DND-41 (cell line): ENCODE results near the gene VPS11.

Experiments used
- ATAC-seq: fragments of 200-7000 bp; cut with Tn5 transposase; 3 replicates; pipeline ENCODE4 v1.9.1; 2021; ENCODE audit warnings: low read depth; ENCODE audit not compliant: insufficient read depth
- DNase-seq: peaks from one replicate; pipeline ENCODE4 v3.0.0-alpha.2; 2020
- H2AFZ ChIP-seq: 2 replicates; pipeline ENCODE4 v1.6.0; 2012; ENCODE audit warnings: low read depth, low read length
- H3K27ac ChIP-seq: 2 replicates; pipeline ENCODE4 v1.5.1; 2012; ENCODE audit warnings: low read length, inconsistent platforms
- H3K27me3 ChIP-seq: fragments of 200-600 bp; sonication (generic); 2 replicates; pipeline ENCODE4 v1.6.0; 2012; ENCODE audit warnings: low read length, mild to moderate bottlenecking, inconsistent platforms; ENCODE audit not compliant: insufficient read depth, poor library complexity
- H3K36me3 ChIP-seq: 2 replicates; pipeline ENCODE4 v1.5.1; 2012; ENCODE audit warnings: low read length, inconsistent platforms; ENCODE audit not compliant: insufficient read depth
- H3K4me1 ChIP-seq: 2 replicates; pipeline ENCODE4 v1.5.1; 2012; ENCODE audit warnings: mild to moderate bottlenecking, low read length; ENCODE audit not compliant: insufficient read depth
- H3K4me2 ChIP-seq: 2 replicates; pipeline ENCODE4 v1.6.0; 2012; ENCODE audit warnings: mild to moderate bottlenecking, moderate library complexity, low read length, inconsistent platforms; ENCODE audit not compliant: insufficient read depth
- H3K4me3 ChIP-seq, 2 experiments: fragments of 200-600 bp in 1 of 2; shearing (Covaris generic) in 1 of 2; 2 replicates each; pipeline ENCODE4 v1.5.1; 2012 to 2016; ENCODE audit warnings: inconsistent platforms in 2 of 2, low read length in 2 of 2, mild to moderate bottlenecking in 2 of 2, low read depth in 1 of 2, moderate library complexity in 1 of 2
- H3K79me2 ChIP-seq: 2 replicates; pipeline ENCODE4 v1.6.0; 2012; ENCODE audit warnings: low read length, inconsistent platforms; ENCODE audit not compliant: insufficient read depth
- H3K9ac ChIP-seq: 2 replicates; pipeline ENCODE4 v1.6.0; 2012; ENCODE audit warnings: low read depth, mild to moderate bottlenecking, inconsistent platforms, low read length, moderate library complexity
- H3K9me3 ChIP-seq: 2 replicates; pipeline ENCODE4 v1.5.1; 2012; ENCODE audit warnings: low read length, moderate library complexity, mild to moderate bottlenecking, inconsistent platforms; ENCODE audit not compliant: insufficient read depth, severe bottlenecking
- H4K20me1 ChIP-seq: 2 replicates; pipeline ENCODE4 v1.6.0; 2012; ENCODE audit warnings: low read length; ENCODE audit not compliant: insufficient read depth
- EZH2 ChIP-seq: IDR thresholded peaks from 3 replicates; pipeline ENCODE4 v1.6.1; 2012; ENCODE audit warnings: borderline replicate concordance, low read depth, mild to moderate bottlenecking, moderate library complexity, low read length, inconsistent platforms; ENCODE audit not compliant: severe bottlenecking
- TF ChIP-seq, protein P1 (sequence below): IDR thresholded peaks from 2 replicates; pipeline ENCODE4 v1.5.1; 2012; ENCODE audit warnings: borderline replicate concordance, low read length, moderate library complexity, mild to moderate bottlenecking; ENCODE audit not compliant: poor library complexity, severe bottlenecking; ENCODE audit errors: extremely low read depth

VPS11 gene

DNA sequence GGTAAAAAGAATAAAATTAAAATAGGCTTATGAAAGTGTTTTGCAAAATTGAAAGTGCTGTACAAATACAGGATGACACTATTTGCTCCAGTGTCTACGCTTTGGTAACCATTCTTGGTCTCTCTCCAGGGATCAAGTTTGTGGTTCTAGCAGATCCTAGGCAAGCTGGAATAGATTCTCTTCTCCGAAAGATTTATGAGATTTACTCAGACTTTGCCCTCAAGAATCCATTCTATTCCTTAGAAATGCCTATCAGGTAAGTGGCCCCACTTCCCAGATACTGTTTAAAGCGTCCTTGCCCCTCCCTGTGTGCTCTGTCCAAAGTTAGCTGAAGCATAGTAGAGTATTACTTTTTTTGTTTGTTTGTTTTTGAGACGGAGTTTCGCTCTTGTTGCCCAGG, 46.0 kb upstream of the VPS11 start:
- Histone ChIP-seq H3K9me3 (no peaks in the 10 kb centered on the region), H3K36me3 (peaks cover 66% of the 10 kb centered on the region), H3K4me3 (no peak overlapping the region), H3K4me2 (no peak overlapping the region; the same call in 1 of the 2 replicates), H3K9ac (no peak overlapping the region), H3K4me1 (peaks cover 26% of the 10 kb centered on the region), H3K27ac (no peak overlapping the region), H3K79me2 (peaks cover 48% of the 10 kb centered on the region), H2AFZ (no peak overlapping the region), H3K27me3 (no peaks in the 10 kb centered on the region), H4K20me1 (peaks cover 9% of the 10 kb centered on the region; the same call in 1 of the 2 replicates)
- ATAC-seq (no peak), DNase-seq (no peak)
- no peak for TF ChIP-seq EZH2
- TF ChIP-seq, protein P1, sequence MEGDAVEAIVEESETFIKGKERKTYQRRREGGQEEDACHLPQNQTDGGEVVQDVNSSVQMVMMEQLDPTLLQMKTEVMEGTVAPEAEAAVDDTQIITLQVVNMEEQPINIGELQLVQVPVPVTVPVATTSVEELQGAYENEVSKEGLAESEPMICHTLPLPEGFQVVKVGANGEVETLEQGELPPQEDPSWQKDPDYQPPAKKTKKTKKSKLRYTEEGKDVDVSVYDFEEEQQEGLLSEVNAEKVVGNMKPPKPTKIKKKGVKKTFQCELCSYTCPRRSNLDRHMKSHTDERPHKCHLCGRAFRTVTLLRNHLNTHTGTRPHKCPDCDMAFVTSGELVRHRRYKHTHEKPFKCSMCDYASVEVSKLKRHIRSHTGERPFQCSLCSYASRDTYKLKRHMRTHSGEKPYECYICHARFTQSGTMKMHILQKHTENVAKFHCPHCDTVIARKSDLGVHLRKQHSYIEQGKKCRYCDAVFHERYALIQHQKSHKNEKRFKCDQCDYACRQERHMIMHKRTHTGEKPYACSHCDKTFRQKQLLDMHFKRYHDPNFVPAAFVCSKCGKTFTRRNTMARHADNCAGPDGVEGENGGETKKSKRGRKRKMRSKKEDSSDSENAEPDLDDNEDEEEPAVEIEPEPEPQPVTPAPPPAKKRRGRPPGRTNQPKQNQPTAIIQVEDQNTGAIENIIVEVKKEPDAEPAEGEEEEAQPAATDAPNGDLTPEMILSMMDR, result no peak

DNA sequence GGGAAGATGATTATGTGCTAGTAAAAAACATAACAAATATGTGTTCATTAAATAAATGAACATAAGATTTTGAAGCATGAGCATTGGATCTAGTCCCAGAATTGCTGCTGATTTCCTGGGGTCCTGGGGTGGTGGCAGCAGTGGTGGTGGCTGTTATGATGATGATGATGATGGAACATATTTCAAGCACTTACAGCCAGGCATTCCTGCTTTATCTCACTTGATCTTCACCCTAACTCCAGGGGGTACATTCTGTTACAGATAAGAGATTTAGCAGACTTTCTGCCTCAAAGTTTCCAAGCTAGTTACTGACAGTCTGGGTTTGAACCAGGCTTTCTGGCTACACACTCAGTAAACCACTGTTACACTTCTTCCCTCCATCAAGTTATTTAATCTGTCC, 43.9 kb upstream of the VPS11 start:
- Histone ChIP-seq H3K9me3 (no peaks in the 10 kb centered on the region), H4K20me1 (peaks cover 8% of the 10 kb centered on the region; the same call in 1 of the 2 replicates), H3K4me1 (peaks cover 18% of the 10 kb centered on the region), H3K27me3 (no peaks in the 10 kb centered on the region), H3K36me3 (peaks cover 56% of the 10 kb centered on the region), H3K79me2 (peaks cover 31% of the 10 kb centered on the region), H3K4me2 (no peak overlapping the region), H3K9ac (no peak overlapping the region), H3K4me3 (no peak overlapping the region), H3K27ac (no peak overlapping the region), H2AFZ (no peak overlapping the region)
- ATAC-seq (no peak), DNase-seq (no peak)
- TF ChIP-seq, protein P1, result no peak
- no peak for TF ChIP-seq EZH2

DNA sequence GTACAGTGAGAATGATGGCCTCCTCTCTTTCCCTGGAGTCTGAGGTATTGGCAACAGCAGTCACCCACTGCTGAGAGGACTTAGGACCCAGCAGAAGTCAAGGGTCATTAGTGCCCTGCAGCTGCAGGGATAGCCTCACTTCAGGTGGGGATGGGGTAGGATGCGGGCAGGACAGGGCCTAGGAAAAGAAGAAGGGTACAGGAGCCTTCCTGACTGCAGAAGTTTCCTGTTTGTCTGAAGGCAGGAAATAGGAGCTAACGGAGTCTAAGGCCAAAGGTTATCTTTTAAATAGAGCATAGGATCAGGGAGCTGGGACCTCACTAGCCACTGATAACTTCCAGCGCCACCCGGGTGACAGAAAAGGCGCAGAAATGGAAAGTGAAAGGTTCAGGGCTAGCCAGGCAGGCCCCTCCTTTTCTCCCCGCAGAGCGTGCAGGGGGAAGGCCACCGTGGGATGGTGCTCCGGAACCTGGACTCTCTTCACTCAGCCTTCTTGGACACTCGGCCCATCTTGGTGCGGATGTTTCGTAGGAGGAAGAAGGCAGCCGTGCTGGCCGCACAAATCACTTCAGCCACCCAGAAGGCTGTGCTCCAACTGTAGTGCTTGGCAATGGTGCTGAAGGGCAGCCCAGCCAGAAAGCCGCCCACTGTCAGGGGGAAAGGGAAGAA, 43.1 kb upstream of the VPS11 start:
- no peaks in the 10 kb centered on the region for H3K27me3 ChIP-seq
- peaks cover 5% of the 10 kb centered on the region; the same call in 1 of the 2 replicates for H4K20me1 ChIP-seq
- no peak for ATAC-seq
- no peak for TF ChIP-seq EZH2
- TF ChIP-seq, protein P1, result no peak
- no peaks in the 10 kb centered on the region for H3K9me3 ChIP-seq
- H3K9ac ChIP-seq, result no peak overlapping the region
- H3K4me2 ChIP-seq, result no peak overlapping the region
- H3K4me3 ChIP-seq, result no peak overlapping the region
- no peak overlapping the region for H3K27ac ChIP-seq
- peaks cover 23% of the 10 kb centered on the region for H3K79me2 ChIP-seq
- no peak overlapping the region for H2AFZ ChIP-seq
- peaks cover 14% of the 10 kb centered on the region for H3K4me1 ChIP-seq
- peaks cover 51% of the 10 kb centered on the region for H3K36me3 ChIP-seq
- DNase-seq, result no peak
